VCaP (cell line): Measurements from ENCODE around the gene CRIP3.

Experiments used
- H3K27ac ChIP-seq: fragments of 450-650 bp; 2 replicates; pipeline ENCODE4 v1.5.1; 2017
- TF ChIP-seq, protein P1 (sequence below): fragments of 450-650 bp; conservative IDR thresholded peaks from 2 replicates; pipeline ENCODE4 v1.5.1; 2017; ENCODE audit warnings: mild to moderate bottlenecking, moderate library complexity

CRIP3 gene

GRCh38 chr6:43286980-43287716 is 21.5 kb downstream of the CRIP3 start:
- H3K27ac ChIP-seq, result no peak overlapping the region
- TF ChIP-seq, protein P1, sequence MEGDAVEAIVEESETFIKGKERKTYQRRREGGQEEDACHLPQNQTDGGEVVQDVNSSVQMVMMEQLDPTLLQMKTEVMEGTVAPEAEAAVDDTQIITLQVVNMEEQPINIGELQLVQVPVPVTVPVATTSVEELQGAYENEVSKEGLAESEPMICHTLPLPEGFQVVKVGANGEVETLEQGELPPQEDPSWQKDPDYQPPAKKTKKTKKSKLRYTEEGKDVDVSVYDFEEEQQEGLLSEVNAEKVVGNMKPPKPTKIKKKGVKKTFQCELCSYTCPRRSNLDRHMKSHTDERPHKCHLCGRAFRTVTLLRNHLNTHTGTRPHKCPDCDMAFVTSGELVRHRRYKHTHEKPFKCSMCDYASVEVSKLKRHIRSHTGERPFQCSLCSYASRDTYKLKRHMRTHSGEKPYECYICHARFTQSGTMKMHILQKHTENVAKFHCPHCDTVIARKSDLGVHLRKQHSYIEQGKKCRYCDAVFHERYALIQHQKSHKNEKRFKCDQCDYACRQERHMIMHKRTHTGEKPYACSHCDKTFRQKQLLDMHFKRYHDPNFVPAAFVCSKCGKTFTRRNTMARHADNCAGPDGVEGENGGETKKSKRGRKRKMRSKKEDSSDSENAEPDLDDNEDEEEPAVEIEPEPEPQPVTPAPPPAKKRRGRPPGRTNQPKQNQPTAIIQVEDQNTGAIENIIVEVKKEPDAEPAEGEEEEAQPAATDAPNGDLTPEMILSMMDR, result no peak

DNA sequence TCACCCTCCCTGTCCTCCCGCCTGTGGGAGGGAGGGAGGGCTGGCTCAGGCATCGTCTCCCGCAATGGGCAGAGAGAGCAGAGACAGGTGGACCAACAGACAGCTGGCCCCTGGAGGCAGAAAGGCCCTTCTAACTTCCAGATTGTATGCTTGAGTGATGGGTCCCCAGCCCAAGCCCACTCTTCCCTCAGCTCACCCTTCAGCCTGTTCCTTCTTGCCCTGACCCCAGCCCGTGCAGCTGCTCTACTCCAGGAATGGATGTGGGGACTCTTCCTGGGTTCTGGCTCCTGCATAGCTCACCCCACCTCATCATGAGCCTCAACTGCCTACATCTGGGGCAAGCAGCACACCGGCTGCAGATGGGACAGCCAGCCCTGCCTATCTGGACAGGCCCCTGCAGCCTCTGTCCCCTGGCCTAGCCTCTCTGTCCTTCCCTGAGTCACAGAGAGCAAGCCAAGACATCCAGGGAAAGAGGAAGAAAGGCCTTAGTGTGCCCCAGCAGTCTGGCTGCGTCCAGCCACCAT is 22.1 kb downstream of the CRIP3 start:
- no peak overlapping the region for H3K27ac ChIP-seq
- TF ChIP-seq, protein P1, result no peak

GRCh38 chr6:43285832-43286231 is 22.8 kb downstream of the CRIP3 start:
- TF ChIP-seq, protein P1, result no peak

GRCh38 chr6:43284991-43285781 is 23.4 kb downstream of the CRIP3 start:
- TF ChIP-seq, protein P1, result no peak
- H3K27ac ChIP-seq, result no peak overlapping the region

More at GRCh38 chr6:43285832-43286231, 22.8 kb downstream of the CRIP3 start:
- H3K27ac ChIP-seq, result no peak overlapping the region

- TF ChIP-seq, protein P1, result no peak
These were observed 24.7 kb downstream of the CRIP3 start for GRCh38 chr6:43283905-43284304.

GRCh38 chr6:43283514-43283901 is 25.1 kb downstream of the CRIP3 start:
- TF ChIP-seq, protein P1, result no peak
- peak overlapping the region; percentile 15; the same call in 1 of the 2 replicates for H3K27ac ChIP-seq

More at GRCh38 chr6:43283905-43284304, 24.7 kb downstream of the CRIP3 start:
- peak overlapping the region; percentile 15; the same call in 1 of the 2 replicates for H3K27ac ChIP-seq
